Astrocyte (in vitro differentiated cells and primary cell): Measurements from ENCODE around the gene RBSN.
"Not testable (repeated sequence)": the region's sequence is repeated elsewhere in the genome, so short reads cannot be mapped to it uniquely, and the experiment has no call there.

Source experiments
- EZH2 ChIP-seq: IDR thresholded peaks from 2 replicates; pipeline ENCODE4 v1.6.1; 2012; ENCODE audit warnings: mild to moderate bottlenecking, low read length, inconsistent platforms; ENCODE audit not compliant: insufficient read depth
- TF ChIP-seq, protein P1 (sequence below): IDR thresholded peaks from 2 replicates; pipeline ENCODE4 v1.5.1; 2011; ENCODE audit warnings: low read depth, mild to moderate bottlenecking, inconsistent platforms, low read length, moderate library complexity; ENCODE audit not compliant: insufficient read depth

- TF ChIP-seq EZH2: not testable (repeated sequence)
- TF ChIP-seq, protein P1, sequence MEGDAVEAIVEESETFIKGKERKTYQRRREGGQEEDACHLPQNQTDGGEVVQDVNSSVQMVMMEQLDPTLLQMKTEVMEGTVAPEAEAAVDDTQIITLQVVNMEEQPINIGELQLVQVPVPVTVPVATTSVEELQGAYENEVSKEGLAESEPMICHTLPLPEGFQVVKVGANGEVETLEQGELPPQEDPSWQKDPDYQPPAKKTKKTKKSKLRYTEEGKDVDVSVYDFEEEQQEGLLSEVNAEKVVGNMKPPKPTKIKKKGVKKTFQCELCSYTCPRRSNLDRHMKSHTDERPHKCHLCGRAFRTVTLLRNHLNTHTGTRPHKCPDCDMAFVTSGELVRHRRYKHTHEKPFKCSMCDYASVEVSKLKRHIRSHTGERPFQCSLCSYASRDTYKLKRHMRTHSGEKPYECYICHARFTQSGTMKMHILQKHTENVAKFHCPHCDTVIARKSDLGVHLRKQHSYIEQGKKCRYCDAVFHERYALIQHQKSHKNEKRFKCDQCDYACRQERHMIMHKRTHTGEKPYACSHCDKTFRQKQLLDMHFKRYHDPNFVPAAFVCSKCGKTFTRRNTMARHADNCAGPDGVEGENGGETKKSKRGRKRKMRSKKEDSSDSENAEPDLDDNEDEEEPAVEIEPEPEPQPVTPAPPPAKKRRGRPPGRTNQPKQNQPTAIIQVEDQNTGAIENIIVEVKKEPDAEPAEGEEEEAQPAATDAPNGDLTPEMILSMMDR: not testable (repeated sequence)
Measured at GRCh38 chr3:15136885-15137284, 37.9 kb upstream of the RBSN start.
